Activated T-cell treated with anti-CD3 and anti-CD28 coated beads, Interleukin-2, amount 50 U/mL, for 24 hours (primary cell): ENCODE data around the gene FAM83B.
"Not testable (repeated sequence)": the region's sequence is repeated elsewhere in the genome, so short reads cannot be mapped to it uniquely, and the experiment has no call there.

Experiments used
- DNase-seq: peaks from one replicate; pipeline ENCODE4 v3.0.0-alpha.2; 2020
- H3K27ac Mint-ChIP-seq: 2 replicates; pipeline ENCODE4 v1.8.0; 2020; ENCODE audit warnings: mild to moderate bottlenecking, mixed read lengths
- H3K27me3 Mint-ChIP-seq: 2 replicates; pipeline ENCODE4 v1.8.0; 2020; ENCODE audit warnings: mixed read lengths
- H3K36me3 Mint-ChIP-seq: 2 replicates; pipeline ENCODE4 v1.8.0; 2020; ENCODE audit warnings: low read depth, mixed read lengths
- H3K4me1 Mint-ChIP-seq: 2 replicates; pipeline ENCODE4 v1.8.0; 2020; ENCODE audit warnings: low read depth, mixed read lengths
- H3K4me3 Mint-ChIP-seq: 2 replicates; pipeline ENCODE4 v1.8.0; 2020; ENCODE audit warnings: mild to moderate bottlenecking, moderate library complexity, mixed read lengths
- H3K9me3 Mint-ChIP-seq: 2 replicates; pipeline ENCODE4 v1.8.0; 2020; ENCODE audit warnings: mixed read lengths

Gene FAM83B

GRCh38 chr6:54937371-54937770 lies 90.8 kb downstream of the FAM83B start:
- H3K27ac Mint-ChIP-seq: no peak overlapping the region
- H3K4me1 Mint-ChIP-seq: no peaks in the 10 kb centered on the region
- peaks cover 26% of the 10 kb centered on the region for H3K9me3 Mint-ChIP-seq

DNA sequence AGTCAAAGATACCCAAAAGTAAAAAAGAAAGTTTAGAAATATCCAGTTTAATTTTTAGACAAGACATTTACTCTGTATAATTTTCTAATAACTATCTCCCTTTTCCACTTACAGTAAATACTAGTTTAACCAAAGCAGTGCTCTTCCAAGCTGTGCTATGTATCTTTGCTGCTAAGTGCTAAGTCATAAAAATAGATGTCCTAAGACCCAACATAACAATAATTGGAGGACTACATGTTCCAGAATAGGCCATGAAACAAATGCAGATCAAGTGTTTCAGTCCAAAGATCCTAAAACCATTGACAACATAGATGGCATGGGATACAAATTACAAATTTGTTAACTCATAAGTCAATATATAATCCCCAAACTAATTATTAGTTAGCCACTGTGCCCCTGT lies 111.1 kb downstream of the FAM83B start:
- Mint-ChIP-seq H3K4me3 (no peak overlapping the region), H3K27me3 (no peaks in the 10 kb centered on the region), H3K4me1 (no peaks in the 10 kb centered on the region), H3K27ac (no peak overlapping the region), H3K36me3 (no peaks in the 10 kb centered on the region), H3K9me3 (peaks cover 2% of the 10 kb centered on the region)
- no peak for DNase-seq

More at GRCh38 chr6:54937371-54937770, 90.8 kb downstream of the FAM83B start:
- Mint-ChIP-seq H3K27me3 (no peaks in the 10 kb centered on the region), H3K4me3 (no peak overlapping the region), H3K36me3 (no peaks in the 10 kb centered on the region)
- DNase-seq: no peak

GRCh38 chr6:54958446-54958845 lies 111.9 kb downstream of the FAM83B start:
- H3K36me3 Mint-ChIP-seq: no peaks in the 10 kb centered on the region
- H3K9me3 Mint-ChIP-seq: peaks cover under 1% of the 10 kb centered on the region
- H3K27ac Mint-ChIP-seq: no peak overlapping the region
- H3K4me1 Mint-ChIP-seq: no peaks in the 10 kb centered on the region
- DNase-seq: no peak
- no peaks in the 10 kb centered on the region for H3K27me3 Mint-ChIP-seq
- H3K4me3 Mint-ChIP-seq: no peak overlapping the region

GRCh38 chr6:54959820-54960219 lies 113.2 kb downstream of the FAM83B start:
- no peaks in the 10 kb centered on the region for H3K9me3 Mint-ChIP-seq
- no peak overlapping the region for H3K27ac Mint-ChIP-seq
- H3K4me3 Mint-ChIP-seq: no peak overlapping the region
- no peaks in the 10 kb centered on the region for H3K27me3 Mint-ChIP-seq
- H3K4me1 Mint-ChIP-seq: no peaks in the 10 kb centered on the region
- H3K36me3 Mint-ChIP-seq: no peaks in the 10 kb centered on the region
- DNase-seq: no peak

DNA sequence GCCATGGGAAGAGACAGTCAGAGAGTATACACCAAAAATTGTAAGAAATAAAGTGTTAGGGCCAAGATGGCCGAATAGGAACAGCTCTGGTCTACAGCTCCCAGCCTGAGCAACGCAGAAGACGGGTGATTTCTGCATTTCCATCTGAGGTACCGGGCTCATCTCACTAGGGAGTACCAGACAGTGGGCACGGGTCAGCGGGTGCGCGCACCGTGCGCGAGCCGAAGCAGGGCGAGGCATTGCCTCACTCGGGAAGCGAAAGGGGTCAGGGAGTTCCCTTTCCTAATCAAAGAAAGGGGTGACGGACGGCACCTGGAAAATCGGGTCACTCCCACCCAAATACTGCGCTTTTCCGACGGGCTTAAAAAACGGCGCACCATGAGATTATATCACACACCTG lies 114.8 kb downstream of the FAM83B start:
- DNase-seq: not testable (repeated sequence)

GRCh38 chr6:54970337-54970736 lies 123.8 kb downstream of the FAM83B start:
- H3K4me1 Mint-ChIP-seq: no peaks in the 10 kb centered on the region
- no peak overlapping the region for H3K27ac Mint-ChIP-seq
- no peaks in the 10 kb centered on the region for H3K27me3 Mint-ChIP-seq
- H3K9me3 Mint-ChIP-seq: peaks cover 10% of the 10 kb centered on the region
- H3K36me3 Mint-ChIP-seq: no peaks in the 10 kb centered on the region
- no peak for DNase-seq
- H3K4me3 Mint-ChIP-seq: no peak overlapping the region

More for the DNA sequence above, 114.8 kb downstream of the FAM83B start:
- H3K27me3 Mint-ChIP-seq, H3K9me3 Mint-ChIP-seq, H3K36me3 Mint-ChIP-seq, H3K4me3 Mint-ChIP-seq, H3K4me1 Mint-ChIP-seq, H3K27ac Mint-ChIP-seq: not testable (repeated sequence)

DNA sequence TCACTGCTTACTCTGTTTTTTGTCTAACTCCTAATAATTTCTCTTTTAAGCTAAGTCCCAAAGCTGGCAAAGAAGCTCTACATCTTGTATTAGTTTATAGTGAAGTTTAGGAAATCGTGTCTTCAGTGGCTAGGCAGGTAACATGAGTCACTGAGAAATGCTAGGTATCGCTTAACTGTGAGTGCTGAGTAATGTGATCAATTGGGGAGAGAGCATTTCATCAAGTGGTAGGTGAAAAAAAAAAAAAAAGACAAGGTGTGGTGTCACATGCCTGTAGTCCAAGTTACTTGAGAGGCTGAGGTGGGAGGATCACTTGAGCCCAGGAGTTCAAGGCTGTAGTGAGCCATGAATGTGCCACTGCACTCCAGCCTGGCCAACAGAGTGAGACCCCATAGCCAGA lies 125.3 kb downstream of the FAM83B start:
- H3K4me1 Mint-ChIP-seq: no peaks in the 10 kb centered on the region
- H3K4me3 Mint-ChIP-seq: no peak overlapping the region
- peaks cover 10% of the 10 kb centered on the region for H3K9me3 Mint-ChIP-seq
- H3K27me3 Mint-ChIP-seq: no peaks in the 10 kb centered on the region
- DNase-seq: no peak
- no peaks in the 10 kb centered on the region for H3K36me3 Mint-ChIP-seq
- no peak overlapping the region for H3K27ac Mint-ChIP-seq

- DNase-seq, H3K4me1 Mint-ChIP-seq, H3K27me3 Mint-ChIP-seq, H3K27ac Mint-ChIP-seq, H3K4me3 Mint-ChIP-seq, H3K36me3 Mint-ChIP-seq: not testable (repeated sequence)
- peaks cover 14% of the 10 kb centered on the region for H3K9me3 Mint-ChIP-seq
These were observed 132.6 kb downstream of the FAM83B start for GRCh38 chr6:54979161-54979560.

DNA sequence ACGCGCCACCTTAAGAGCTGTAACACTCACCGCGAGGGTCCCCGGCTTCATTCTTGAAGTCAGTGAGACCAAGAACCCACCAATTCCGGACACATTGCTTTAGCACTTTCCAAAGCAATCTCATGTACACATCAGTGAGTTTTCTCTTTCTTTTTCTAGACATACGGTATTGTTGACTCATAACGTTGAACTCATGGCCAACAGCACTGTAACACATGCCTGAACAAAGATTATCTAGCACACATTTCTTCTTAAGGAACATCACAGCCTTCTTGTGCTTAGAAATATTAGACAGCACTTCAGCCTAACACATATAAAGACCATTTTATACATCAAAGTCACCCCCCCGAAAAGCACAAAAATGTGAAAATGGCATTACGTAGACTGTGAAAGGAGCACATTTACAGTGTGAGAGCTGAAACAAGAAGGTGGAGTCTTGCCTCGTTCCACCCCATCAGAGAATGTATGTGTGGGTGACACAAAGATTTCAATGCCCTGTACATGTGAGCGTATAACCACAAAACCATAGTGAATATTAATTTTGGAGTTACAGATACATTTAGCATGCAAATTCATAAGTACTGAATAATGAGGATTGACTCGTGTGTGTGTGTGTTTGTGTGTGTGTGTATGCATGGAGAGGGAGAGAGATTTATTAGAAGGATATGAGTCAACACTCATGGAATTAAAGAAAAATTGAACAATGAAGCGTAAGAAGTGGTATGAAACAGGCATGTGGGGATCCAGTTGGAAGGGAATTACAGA lies 134.1 kb downstream of the FAM83B start:
- Mint-ChIP-seq H3K9me3 (peaks cover 17% of the 10 kb centered on the region), H3K27me3 (no peaks in the 10 kb centered on the region), H3K36me3 (no peaks in the 10 kb centered on the region), H3K27ac (no peak overlapping the region), H3K4me1 (no peaks in the 10 kb centered on the region), H3K4me3 (no peak overlapping the region)
- no peak for DNase-seq

DNA sequence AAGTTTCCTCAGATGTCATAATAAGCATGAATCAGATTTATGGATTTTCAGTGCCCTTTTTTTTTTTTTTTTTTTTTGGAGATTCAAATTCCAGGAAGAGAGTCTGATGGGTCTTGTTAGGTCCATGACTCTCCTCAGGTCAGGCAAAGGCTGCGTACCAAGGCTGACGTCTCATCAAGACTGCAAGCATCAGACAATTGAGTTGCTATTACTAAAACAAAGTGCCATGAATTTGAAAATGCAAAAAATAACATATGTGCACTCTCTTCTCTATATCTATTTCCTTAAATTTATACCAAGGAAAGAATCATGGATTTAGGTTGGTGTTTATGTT lies 134.7 kb downstream of the FAM83B start:
- H3K27me3 Mint-ChIP-seq: no peaks in the 10 kb centered on the region
- no peaks in the 10 kb centered on the region for H3K4me1 Mint-ChIP-seq
- no peaks in the 10 kb centered on the region for H3K36me3 Mint-ChIP-seq
- no peak overlapping the region for H3K27ac Mint-ChIP-seq
- no peak for DNase-seq
- no peak overlapping the region for H3K4me3 Mint-ChIP-seq
- peaks cover 21% of the 10 kb centered on the region for H3K9me3 Mint-ChIP-seq

DNA sequence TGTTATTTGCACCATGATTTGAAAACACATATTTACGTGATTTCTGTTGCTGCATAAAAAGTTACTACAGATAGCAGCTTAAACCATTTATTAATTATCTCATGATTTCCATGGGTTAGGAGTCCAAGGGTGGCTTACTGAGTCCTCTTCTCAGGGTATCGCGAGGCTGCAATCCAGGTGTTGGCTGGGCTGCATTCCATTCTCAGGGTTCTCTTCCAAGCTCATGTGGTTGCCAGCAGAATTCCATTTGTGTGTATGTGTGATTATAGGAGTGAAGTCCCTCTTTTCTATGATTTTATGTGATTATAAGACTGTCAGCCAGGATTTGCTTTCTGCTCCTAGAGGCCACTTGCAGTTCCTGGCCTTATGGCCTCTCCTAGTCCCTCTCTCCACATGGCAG lies 135.1 kb downstream of the FAM83B start:
- Mint-ChIP-seq H3K27ac (no peak overlapping the region), H3K36me3 (no peaks in the 10 kb centered on the region), H3K4me1 (no peaks in the 10 kb centered on the region), H3K4me3 (no peak overlapping the region), H3K27me3 (no peaks in the 10 kb centered on the region), H3K9me3 (peaks cover 25% of the 10 kb centered on the region)
- DNase-seq: no peak

- H3K4me1 Mint-ChIP-seq: no peaks in the 10 kb centered on the region
- H3K27ac Mint-ChIP-seq: no peak overlapping the region
- no peaks in the 10 kb centered on the region for H3K27me3 Mint-ChIP-seq
- no peak for DNase-seq
- no peaks in the 10 kb centered on the region for H3K36me3 Mint-ChIP-seq
- H3K4me3 Mint-ChIP-seq: no peak overlapping the region
- H3K9me3 Mint-ChIP-seq: peaks cover 28% of the 10 kb centered on the region
These were observed 141.2 kb downstream of the FAM83B start for GRCh38 chr6:54987633-54988290.

- no peak for DNase-seq
- Mint-ChIP-seq H3K9me3 (peaks cover 28% of the 10 kb centered on the region), H3K4me1 (no peaks in the 10 kb centered on the region), H3K36me3 (no peaks in the 10 kb centered on the region), H3K27me3 (no peaks in the 10 kb centered on the region), H3K4me3 (no peak overlapping the region), H3K27ac (no peak overlapping the region)
These were observed 142.0 kb downstream of the FAM83B start for GRCh38 chr6:54988576-54988975.

GRCh38 chr6:54990001-54990400 lies 143.4 kb downstream of the FAM83B start:
- Mint-ChIP-seq H3K9me3 (peaks cover 28% of the 10 kb centered on the region), H3K27me3 (no peaks in the 10 kb centered on the region), H3K36me3 (no peaks in the 10 kb centered on the region), H3K4me1 (no peaks in the 10 kb centered on the region), H3K27ac (no peak overlapping the region), H3K4me3 (no peak overlapping the region)
- DNase-seq: no peak
